ENCODE data around the gene PDHB.

PDHB gene

DNA sequence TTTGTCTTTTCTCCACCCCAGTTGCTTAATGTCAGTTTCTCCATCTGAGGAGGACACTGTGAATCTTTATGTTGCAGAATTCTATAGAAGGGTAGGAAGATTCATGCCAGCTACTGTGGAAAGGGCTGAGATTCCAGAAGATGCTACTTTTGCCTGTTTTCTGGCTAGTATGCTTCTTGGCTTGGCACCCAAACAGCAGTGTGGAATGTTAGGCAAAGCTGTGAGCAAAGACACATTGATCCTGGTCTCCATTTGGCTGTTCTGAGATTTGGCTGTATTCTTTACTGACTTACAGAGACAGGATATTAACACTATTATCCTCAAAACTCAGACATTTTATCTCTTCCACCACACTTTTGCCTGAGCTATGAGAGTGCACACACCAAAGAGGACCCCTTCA lies 39.3 kb downstream of the PDHB start:
- no peak for DNase-seq

DNA sequence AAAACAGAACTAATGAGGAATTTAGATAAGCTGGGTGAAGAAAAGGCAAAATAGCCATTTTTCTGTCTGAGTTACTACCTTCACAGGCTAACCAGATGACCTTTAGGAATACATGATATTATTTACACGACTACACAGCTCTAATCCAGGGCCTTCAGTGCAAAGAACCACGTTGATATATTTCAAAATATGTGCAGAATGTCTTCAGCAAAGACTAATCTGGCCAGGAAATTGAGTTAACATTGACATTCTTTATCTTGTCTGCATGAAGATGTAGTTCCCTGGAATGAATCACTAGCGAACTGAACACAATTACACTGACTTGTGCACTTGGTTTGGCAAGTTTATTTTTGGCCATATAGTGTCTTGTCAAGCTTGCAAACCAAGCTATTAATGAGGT lies 41.5 kb downstream of the PDHB start:
- no peak for DNase-seq

DNA sequence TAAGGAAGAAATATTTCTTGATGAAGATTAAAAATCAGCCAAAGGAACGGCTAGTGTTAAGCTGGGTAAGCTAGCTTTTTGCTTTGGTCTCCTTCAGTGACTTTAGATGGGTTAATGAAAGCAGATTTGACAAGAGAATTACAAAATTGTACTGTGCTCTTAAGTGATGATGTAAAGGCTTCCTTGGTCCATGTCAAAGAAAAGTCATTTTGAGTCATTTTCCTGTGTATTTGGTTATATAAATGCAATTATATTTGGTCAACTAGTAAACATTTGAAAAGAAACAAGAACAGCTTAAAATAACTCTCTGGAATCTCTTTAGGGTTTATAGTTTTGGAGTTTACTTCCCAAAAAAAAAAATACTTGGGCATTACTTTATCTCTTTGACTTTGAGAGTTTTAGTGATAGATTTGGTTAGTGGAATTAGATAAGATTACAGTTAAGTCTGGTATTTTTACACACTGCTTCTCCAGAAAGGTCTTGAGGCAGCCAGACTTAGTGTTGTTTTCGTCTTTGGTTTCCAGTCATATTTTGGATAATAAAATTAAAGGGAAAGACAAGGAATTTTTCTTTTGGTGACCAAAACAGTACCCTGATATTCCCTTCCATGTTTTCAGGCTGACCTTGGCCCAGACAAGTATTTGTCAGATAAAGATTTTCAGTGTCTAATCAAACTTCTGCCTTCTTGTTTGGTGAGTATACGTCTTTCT lies 42.3 kb downstream of the PDHB start:
- no peak for DNase-seq

DNA sequence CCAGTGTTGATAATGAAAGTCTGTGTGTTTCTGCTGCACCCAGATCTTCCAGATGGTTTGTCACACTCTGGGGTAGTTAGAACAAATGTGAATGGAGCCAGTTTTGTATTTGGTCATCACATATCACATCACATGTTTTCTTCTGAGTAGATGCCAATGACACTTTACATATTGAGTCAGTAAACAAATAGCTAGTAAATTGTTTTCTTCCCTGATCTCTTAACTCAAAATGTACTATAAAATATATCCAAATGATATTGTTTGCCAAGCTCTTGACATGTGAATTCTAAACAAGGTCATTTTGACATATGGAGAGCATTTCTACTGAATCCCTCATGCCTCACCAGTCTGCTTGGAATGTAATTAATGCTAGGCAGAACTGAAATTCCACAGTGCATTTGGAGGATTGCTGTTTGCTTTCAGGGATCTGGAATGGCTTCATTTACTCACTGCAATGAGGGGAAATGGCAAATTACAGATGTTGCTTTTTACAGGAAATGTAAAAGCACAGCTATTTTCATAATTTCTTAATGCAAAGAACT lies 45.0 kb downstream of the PDHB start:
- DNase-seq = no peak

DNA sequence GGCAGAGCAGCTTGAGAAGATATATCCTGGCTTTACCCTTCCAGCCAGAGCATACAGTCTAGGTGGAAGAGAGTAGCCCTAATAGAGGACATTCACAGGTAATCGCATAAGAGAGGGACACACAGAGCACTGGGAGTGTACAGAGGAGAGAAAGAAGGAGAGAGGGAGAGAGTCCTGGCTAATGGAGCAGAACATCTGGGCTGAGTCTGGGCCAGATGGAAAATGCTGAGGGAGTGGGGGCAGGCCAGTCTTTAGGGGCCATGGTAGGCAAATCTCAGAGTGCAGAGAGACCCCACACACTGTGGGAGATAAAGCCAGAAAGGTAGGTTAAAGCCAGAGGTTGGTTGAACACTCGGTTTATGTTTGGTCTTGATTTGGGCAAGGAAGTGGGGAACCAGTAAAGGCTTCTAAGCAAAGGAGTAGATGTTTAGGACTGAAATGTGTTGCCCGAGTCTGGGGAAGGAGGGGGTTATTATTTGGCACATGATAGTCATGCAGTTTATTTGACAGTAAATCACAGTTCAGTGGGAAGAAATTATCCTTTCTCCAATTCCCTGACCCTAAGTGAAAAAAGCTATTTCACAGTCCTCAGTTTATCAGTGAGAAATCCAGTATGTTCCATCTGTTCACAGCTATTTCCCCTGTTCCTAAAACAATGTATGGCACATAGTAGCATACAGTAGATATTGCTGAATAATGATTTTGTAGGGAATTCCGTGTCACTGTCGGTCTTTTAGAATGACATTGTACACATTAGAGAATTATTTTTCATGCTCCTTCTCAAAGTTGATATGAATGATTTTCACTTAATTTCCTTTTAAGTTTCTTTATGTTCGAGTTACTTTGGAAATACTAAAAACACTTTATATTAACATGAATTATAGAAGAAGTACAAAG lies 45.7 kb downstream of the PDHB start:
- DNase-seq = no peak

DNA sequence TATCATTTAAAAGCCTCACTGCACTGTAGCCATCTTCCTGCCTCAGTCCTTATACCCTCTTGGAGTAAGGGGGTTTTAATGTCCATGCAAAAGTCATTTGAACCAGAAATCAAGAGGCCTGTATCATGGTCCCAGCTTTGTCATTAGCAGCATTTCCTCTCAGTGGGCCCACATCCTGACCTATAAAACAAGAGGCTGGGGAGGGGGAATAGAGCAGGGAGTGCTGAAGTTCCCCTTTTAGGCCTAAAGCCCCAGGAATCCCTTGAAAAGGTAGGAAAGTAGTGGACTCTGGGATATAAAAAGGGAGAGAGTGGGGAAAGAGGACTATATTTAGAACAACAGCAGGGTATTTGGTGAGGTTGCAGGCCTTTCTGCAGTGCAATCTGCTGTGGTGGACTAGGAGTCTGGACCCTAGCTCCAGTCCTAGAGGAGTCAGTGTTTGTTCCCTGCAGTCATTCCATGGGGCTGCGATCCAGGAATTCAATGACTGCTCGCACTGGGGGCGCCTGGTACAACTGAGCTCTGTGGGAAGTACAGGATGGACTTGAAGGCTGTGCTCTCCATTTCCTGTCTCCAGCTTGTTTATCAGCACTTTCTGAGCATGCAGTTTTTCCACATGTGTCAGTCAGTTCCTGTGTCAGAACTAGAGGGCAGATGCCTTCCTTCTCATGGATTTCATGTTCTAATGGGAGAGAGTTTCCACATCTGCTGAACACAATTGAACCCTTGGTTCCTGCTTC lies 46.8 kb downstream of the PDHB start:
- DNase-seq = no peak

DNA sequence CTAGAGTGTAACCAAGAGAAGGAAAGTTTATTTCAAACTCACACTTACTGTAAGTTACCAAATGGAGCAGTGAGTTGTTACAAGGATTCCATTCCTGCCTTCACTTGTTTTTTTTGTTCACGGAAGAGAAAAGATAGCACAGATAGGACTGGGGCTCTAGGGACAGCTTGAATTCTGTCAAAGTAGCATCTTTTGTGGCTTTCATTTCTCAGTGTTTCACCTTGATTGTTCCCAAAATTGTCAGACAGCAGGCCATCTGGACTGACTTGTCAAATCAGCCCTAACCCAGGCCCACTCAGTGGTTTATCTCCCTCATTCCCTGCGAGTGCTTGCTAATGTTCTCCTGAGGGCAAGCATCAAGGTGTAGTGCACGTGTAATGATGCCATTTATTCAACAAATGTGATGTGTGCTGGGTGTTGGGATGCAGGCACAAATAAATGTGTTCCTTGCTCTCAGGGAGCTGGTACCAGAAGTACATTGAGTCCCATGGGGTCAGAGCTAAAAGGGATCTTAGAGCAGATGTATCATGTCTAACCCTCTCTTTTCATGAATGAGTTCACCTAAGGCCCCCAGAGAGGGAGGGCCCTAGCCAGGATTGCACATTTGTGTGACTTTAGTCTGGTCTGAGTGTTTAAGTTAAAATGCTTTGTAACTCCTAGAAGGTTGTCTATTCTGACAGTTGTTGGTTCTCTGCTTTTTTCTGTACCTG lies 49.1 kb downstream of the PDHB start:
- DNase-seq = no peak

DNA sequence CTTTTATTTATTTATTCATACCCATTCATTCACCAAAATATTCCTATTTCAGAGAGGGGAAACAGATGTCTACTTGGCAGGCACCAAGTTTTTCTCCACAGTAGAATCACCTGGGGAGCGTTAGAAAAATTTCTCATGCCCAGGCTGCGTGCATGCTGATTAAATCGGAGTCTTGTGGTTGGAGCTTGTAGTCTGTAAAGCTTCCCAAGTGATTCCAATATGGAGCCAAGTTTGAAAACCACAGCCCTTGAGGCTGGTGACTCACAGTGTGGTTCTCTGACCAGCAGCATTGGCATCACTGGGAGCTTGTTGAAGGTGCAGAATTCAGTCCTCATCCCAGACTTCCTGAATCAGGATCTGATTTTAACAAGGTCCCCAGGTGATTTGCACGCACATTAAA lies 49.7 kb downstream of the PDHB start:
- DNase-seq = no peak

DNA sequence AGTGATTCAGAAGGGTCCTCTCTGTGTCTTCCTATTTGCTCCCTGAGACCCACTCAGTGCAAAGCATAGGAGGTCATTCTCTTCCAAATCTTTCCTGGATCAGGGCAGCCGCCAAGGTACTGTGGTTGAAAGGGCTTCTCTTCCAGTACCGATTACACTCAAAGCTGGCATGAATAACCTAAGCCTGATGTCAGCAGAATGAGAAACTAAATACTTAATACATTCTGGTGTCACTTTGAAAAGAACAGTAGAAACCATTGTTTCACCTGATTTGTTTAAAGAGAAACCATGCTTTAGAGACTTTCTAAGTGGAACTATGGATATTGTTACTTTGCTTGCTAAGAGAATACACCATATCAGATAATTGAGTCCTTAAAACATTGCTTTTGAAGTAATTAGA lies 50.2 kb downstream of the PDHB start:
- no peak for DNase-seq

DNA sequence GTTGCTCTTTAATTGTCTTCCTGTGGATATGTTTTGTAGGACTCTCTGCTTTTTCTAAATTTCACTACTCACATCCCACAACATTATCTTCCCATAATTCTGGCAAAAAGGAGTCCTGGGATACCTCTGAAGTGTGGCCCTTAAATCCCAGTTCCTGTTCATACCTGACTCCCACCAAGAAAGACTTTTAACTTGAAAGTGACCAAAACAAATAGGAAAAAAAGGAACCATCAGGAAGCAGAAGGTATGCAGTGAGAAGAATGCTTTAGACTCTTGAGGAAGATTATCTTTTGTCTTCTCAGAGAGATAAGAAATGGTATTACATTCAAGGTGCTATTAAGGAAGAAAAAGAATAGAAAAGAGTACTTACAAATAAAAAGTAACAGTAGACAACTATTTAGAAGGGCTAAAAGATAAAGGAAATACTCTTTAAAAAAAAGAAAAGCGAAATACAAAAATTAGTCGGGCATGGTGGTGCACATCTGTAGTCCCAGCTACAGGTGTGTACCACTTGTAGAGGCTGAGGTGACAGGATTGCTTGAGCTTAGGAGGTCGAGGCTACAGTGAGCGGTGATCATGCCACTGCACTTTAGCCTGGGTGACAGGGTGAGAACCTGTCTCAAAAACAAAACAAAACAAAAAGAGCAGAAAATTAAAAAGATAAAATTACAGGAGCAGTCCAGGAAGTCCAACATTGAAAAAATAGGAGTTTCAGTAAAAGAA lies 54.1 kb downstream of the PDHB start:
- DNase-seq = no peak

DNA sequence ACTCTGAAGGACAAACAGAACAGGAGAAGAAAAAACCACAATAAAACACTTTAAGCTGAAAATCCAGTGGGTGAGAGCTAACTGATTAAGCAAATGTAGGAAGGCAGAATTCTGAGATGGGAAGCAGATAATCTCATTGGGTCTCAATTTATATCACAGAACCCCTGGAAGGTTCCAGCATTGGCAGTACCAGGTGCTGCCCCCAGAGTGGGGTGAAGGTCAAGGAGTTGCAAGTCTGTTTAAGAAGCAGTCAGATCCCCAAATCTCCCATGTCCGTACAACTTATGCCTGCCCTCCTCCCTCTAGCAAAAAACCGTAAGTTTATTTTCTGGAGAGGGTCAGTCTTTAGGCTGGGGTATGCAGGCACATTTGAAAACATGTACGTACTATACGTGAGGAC lies 55.9 kb downstream of the PDHB start:
- DNase-seq = no peak

Data from NCI-H524 treated with DMSO at 0.1 percent for 48 hours (cell line).